ENCODE measurements around the gene PI4KA. TPM values are rescaled to one million over a fixed set of nuclear protein-coding genes. Genes with fewer than 3 reads are reported as not detected.

PI4KA gene
- polyA plus RNA-seq, 1 donor from 2014 or later, result 42.2 TPM

GRCh38 chr22:20747223-20747622, 111.4 kb downstream of the PI4KA start:
- Histone ChIP-seq H3K27me3 (ENCODE audit: insufficient read depth, low read depth, low read length) (no peaks in the 10 kb centered on the region), H4K20me1 (ENCODE audit: insufficient read depth) (no peaks in the 10 kb centered on the region), H3K79me2 (replicated peaks; ENCODE audit: insufficient read depth, low read length) (no peaks in the 10 kb centered on the region), H3K4me3 (ENCODE audit: low read length) (no peak overlapping the region), H3K27ac (ENCODE audit: low read length) (no peak overlapping the region), H3K4me2 (ENCODE audit: low read length) (no peak overlapping the region), H3K9ac (ENCODE audit: low read length) (no peak overlapping the region), H2AFZ (ENCODE audit: low read depth, low read length) (no peak overlapping the region), H3K36me3 (ENCODE audit: insufficient read depth, low read length) (peaks cover 8% of the 10 kb centered on the region), H3K9me3 (ENCODE audit: low read length) (no peaks in the 10 kb centered on the region), H3K9me2 (ENCODE audit: insufficient read depth, low read length) (no peaks in the 10 kb centered on the region), H3F3A (ENCODE audit: insufficient read depth, low read length, poor library complexity, severe bottlenecking) (no peaks in the 10 kb centered on the region)
- TF ChIP-seq CTCF (IDR thresholded peaks at IDR 0.05; ENCODE audit: poor library complexity, severe bottlenecking) (no peak), POLR2AphosphoS5 (IDR thresholded peaks at IDR 0.05) (no peak), REST (IDR thresholded peaks at IDR 0.05; ENCODE audit: borderline replicate concordance) (no peak), TAF1 (IDR thresholded peaks at IDR 0.05; ENCODE audit: low read depth) (no peak), EP300 (conservative IDR thresholded peaks at IDR 0.05; ENCODE audit: poor library complexity, severe bottlenecking) (no peak), RAD21 (conservative IDR thresholded peaks at IDR 0.05) (no peak), EZH2 (IDR thresholded peaks at IDR 0.05; ENCODE audit: borderline replicate concordance, insufficient read depth, low read length, poor library complexity, severe bottlenecking) (no peak), MXI1 (conservative IDR thresholded peaks at IDR 0.05; ENCODE audit: poor library complexity, severe bottlenecking) (no peak), SMC3 (conservative IDR thresholded peaks at IDR 0.05; ENCODE audit: poor library complexity) (no peak)

GRCh38 chr22:20746431-20747189, 112.0 kb downstream of the PI4KA start:
- Histone ChIP-seq H3K9ac (ENCODE audit: low read length) (no peak overlapping the region), H2AFZ (ENCODE audit: low read depth, low read length) (no peak overlapping the region), H3K36me3 (ENCODE audit: insufficient read depth, low read length) (peaks cover 10% of the 10 kb centered on the region), H3K9me2 (ENCODE audit: insufficient read depth, low read length) (no peaks in the 10 kb centered on the region), H3K4me3 (ENCODE audit: low read length) (no peak overlapping the region), H4K20me1 (ENCODE audit: insufficient read depth) (no peaks in the 10 kb centered on the region), H3K27me3 (ENCODE audit: insufficient read depth, low read depth, low read length) (no peaks in the 10 kb centered on the region), H3K79me2 (replicated peaks; ENCODE audit: insufficient read depth, low read length) (no peaks in the 10 kb centered on the region), H3F3A (ENCODE audit: insufficient read depth, low read length, poor library complexity, severe bottlenecking) (no peaks in the 10 kb centered on the region), H3K27ac (ENCODE audit: low read length) (no peak overlapping the region), H3K4me2 (ENCODE audit: low read length) (no peak overlapping the region), H3K9me3 (ENCODE audit: low read length) (no peaks in the 10 kb centered on the region)
- TF ChIP-seq CTCF (IDR thresholded peaks at IDR 0.05; ENCODE audit: poor library complexity, severe bottlenecking), result no peak
- TF ChIP-seq POLR2AphosphoS5 (IDR thresholded peaks at IDR 0.05), result no peak
- TF ChIP-seq RAD21 (conservative IDR thresholded peaks at IDR 0.05), result no peak
